C4-2B (cell line): ENCODE results near the gene TES.
"Not testable (repeated sequence)": the region's sequence is repeated elsewhere in the genome, so short reads cannot be mapped to it uniquely, and the experiment has no call there.

ENCODE experiments used
- H3K27ac ChIP-seq: fragments of 450-650 bp; 2 replicates; pipeline ENCODE4 v1.5.1; 2017
- ZFX ChIP-seq: fragments of 450-650 bp; IDR thresholded peaks from 2 replicates; pipeline ENCODE4 v1.6.1; 2017
- TF ChIP-seq, protein P1 (sequence below): fragments of 450-650 bp; conservative IDR thresholded peaks from 2 replicates; pipeline ENCODE4 v1.5.1; 2017; ENCODE audit warnings: mild to moderate bottlenecking

Gene TES

GRCh38 chr7:116239020-116239419, 28.7 kb downstream of the TES start:
- no peak overlapping the region for H3K27ac ChIP-seq
- TF ChIP-seq, protein P1, sequence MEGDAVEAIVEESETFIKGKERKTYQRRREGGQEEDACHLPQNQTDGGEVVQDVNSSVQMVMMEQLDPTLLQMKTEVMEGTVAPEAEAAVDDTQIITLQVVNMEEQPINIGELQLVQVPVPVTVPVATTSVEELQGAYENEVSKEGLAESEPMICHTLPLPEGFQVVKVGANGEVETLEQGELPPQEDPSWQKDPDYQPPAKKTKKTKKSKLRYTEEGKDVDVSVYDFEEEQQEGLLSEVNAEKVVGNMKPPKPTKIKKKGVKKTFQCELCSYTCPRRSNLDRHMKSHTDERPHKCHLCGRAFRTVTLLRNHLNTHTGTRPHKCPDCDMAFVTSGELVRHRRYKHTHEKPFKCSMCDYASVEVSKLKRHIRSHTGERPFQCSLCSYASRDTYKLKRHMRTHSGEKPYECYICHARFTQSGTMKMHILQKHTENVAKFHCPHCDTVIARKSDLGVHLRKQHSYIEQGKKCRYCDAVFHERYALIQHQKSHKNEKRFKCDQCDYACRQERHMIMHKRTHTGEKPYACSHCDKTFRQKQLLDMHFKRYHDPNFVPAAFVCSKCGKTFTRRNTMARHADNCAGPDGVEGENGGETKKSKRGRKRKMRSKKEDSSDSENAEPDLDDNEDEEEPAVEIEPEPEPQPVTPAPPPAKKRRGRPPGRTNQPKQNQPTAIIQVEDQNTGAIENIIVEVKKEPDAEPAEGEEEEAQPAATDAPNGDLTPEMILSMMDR, result no peak
- no peak for TF ChIP-seq ZFX

GRCh38 chr7:116239434-116239833, 29.1 kb downstream of the TES start:
- H3K27ac ChIP-seq, result no peak overlapping the region
- TF ChIP-seq, protein P1, result no peak
- no peak for TF ChIP-seq ZFX

- TF ChIP-seq, protein P1, result no peak
- TF ChIP-seq ZFX, result no peak
- no peak overlapping the region for H3K27ac ChIP-seq
These were observed 29.8 kb downstream of the TES start for GRCh38 chr7:116240024-116240668.

DNA sequence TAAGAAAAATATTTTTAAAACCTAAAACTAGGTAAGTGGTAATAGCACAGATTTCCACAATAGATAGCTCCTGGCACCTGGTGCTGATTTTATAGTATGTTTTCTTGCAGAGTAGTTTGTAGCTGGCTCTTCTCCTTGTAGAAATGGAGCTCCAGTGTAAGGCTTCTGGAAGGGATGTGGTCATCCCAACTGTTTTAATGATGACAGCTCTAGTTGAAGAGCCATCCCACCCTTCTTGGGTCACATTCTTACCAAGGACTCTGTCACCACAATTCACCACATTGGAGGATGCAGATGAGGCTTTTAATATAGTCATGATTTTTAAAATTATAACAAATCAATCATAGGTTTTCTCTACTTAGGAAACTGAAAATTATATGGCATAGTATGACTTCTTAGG, 31.0 kb downstream of the TES start:
- TF ChIP-seq, protein P1, result no peak
- no peak for TF ChIP-seq ZFX
- H3K27ac ChIP-seq, result no peak overlapping the region

DNA sequence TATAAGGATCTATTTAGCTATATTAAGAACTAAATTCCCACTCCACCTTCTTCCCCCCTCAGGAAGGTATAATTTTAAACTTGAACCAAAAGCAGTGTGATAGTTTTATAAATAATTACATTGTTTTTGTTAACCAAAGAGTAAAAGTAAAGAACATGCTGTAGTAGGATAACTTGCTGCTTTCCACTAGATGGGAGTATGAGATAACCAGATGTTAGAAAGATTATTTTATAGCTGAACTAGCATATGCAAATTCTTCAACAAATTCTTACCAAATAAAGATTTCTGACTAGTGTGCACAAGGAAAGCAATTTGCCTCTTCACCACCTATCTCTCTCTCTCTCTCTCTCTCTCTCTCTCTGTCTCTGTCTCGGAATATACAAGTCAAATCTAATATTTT, 31.8 kb downstream of the TES start:
- H3K27ac ChIP-seq, result no peak overlapping the region
- no peak for TF ChIP-seq ZFX
- TF ChIP-seq, protein P1, result peak; percentile 6; the same call in 1 of the 2 replicates

DNA sequence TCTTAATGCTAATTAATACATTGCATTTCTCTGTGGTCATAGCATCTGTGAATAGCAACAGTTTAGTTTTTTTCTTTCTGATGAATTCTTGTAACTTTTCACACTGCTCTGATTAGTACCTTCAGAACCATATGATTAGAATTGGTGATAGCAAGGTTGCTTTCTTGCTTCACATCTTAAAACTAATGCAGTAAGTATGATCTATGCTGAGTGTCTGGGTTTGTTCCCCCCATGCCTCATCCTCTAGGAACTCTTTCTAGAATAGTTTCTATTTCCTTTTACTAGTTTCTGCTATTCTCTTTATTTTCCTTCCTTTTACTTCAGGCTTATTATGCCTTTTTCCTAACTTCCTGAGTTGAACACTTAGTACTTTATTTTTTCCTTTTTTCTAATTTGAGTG, 32.4 kb downstream of the TES start:
- TF ChIP-seq, protein P1, result no peak
- TF ChIP-seq ZFX, result no peak
- H3K27ac ChIP-seq, result no peak overlapping the region

DNA sequence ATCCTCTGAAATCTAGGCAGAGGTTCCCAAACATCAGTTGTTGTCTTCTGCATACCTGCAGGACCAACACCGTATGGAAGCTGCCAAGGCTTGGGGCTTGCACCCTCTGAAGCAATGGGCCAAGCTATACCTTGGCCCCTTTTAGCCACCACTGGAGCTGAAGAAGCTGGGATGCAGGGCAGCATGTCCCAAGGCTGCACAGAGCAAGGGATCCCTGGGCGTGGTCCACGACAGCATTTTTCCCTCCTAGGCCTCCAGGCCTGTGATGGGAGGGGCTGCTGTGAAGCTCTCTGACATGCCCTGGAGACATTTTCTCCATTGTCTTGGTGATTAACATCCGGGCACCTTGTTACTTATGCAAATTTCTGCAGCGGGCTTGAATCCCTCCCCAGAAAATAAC, 34.5 kb downstream of the TES start:
- H3K27ac ChIP-seq, result not testable (repeated sequence)

- no peak overlapping the region for H3K27ac ChIP-seq
- TF ChIP-seq, protein P1, result no peak
These were observed 36.0 kb downstream of the TES start for GRCh38 chr7:116246357-116246756.
